Mucosa of descending colon (tissue), 3 donors: ENCODE measurements around the gene TICAM1. TPM values are rescaled to one million over a fixed set of nuclear protein-coding genes. Genes with fewer than 3 reads are reported as not detected.
"Not testable (repeated sequence)": the region's sequence is repeated elsewhere in the genome, so short reads cannot be mapped to it uniquely, and the experiment has no call there.

Experiments
- ATAC-seq: fragments of 200-7000 bp; cut with Tn5 transposase; one replicate; pipeline ENCODE4 v1.9.1; 2020; ENCODE audit warnings: mild to moderate bottlenecking, moderate library complexity
- DNase-seq, 3 donors: peaks; one replicate each; pipeline ENCODE4 v3.0.0-alpha.2; 2020
- H3K36me3 ChIP-seq: fragments of 200-600 bp; one replicate; pipeline ENCODE4 v1.8.0; 2021; ENCODE audit warnings: low read depth, mild to moderate bottlenecking
- H3K4me1 ChIP-seq: fragments of 200-600 bp; one replicate; pipeline ENCODE4 v1.8.0; 2021; ENCODE audit warnings: low read depth, mild to moderate bottlenecking
- H3K4me3 ChIP-seq: fragments of 200-600 bp; one replicate; pipeline ENCODE4 v1.8.0; 2021; ENCODE audit warnings: mild to moderate bottlenecking
- H3K9me3 ChIP-seq: fragments of 200-600 bp; one replicate; pipeline ENCODE4 v1.8.0; 2021; ENCODE audit warnings: mild to moderate bottlenecking
- CTCF ChIP-seq: fragments of 200-600 bp; IDR thresholded peaks from one replicate; pipeline ENCODE4 v1.8.0; 2022; ENCODE audit warnings: antibody characterized with exemption, mild to moderate bottlenecking
- intact Hi-C, 2 donors: fragments of 100-400 bp; cut with DNase I in 1 of 2; cut with micrococcal nuclease in 1 of 2; formaldehyde crosslinking; loops; one replicate each; pipeline versions ENCODE4 v1.11.0 to v1.11.1; 2022; cut with DNase I, micrococcal nuclease
- total RNA-seq, 3 donors: library from RNA; stranded (reverse); fragmentation: NEBNext Ultra II Directional in 2 of 3; extraction: Animal tissue kit (Norgen Biotek cat#: 25700) in 2 of 3; gene quantifications; one replicate each; pipeline versions ENCODE4 v1.2.1 to v1.2.4, GENCODE V29; 2021 to 2023
- donor health status: DM: no; HTN: no; CAD: no; lungs with moderate emphysema.
- donor health status: DM: no; HTN: no; CAD: no.
- donor health status: DM: no; HTN: yes; CAD: no.

Gene TICAM1
- total RNA-seq, 3 donors from 2014 or later: 24.1 to 37.4 (median 26.4) TPM

- Histone ChIP-seq H3K4me3 (no peak overlapping the region), H3K9me3 (no peaks in the 10 kb centered on the region), H3K36me3 (no peaks in the 10 kb centered on the region), H3K4me1 (peaks cover 14% of the 10 kb centered on the region)
- TF ChIP-seq CTCF: no peak
- intact Hi-C loops: no loop called here
- ATAC-seq (peak; percentile 98), DNase-seq (peak; percentile 84 to 88 (median 85))
These were observed 29.6 kb upstream of the TICAM1 start for GRCh38 chr19:4861147-4861546.

- intact Hi-C loops: loop anchor here in 1 of 2 donors (10.0 kb wide), 1 partner anchor 55 kb away; no protein-coding TSS in a partner anchor
- Histone ChIP-seq H3K4me1 (peaks cover 14% of the 10 kb centered on the region), H3K36me3 (no peaks in the 10 kb centered on the region), H3K4me3 (no peak overlapping the region), H3K9me3 (no peaks in the 10 kb centered on the region)
- no peak for TF ChIP-seq CTCF
- DNase-seq: no peak
- no peak for ATAC-seq
These were observed 28.2 kb upstream of the TICAM1 start for GRCh38 chr19:4859697-4860096.

GRCh38 chr19:4856468-4856867, 25.0 kb upstream of the TICAM1 start:
- intact Hi-C loops: loop anchor here in 1 of 2 donors (10.0 kb wide), 1 partner anchor 52 kb away; no protein-coding TSS in a partner anchor
- not testable (repeated sequence) for H3K36me3 ChIP-seq, ATAC-seq

GRCh38 chr19:4853506-4853905, 22.0 kb upstream of the TICAM1 start:
- not testable (repeated sequence) for H3K4me1 ChIP-seq, ATAC-seq, H3K9me3 ChIP-seq, H3K4me3 ChIP-seq, DNase-seq, H3K36me3 ChIP-seq
- intact Hi-C loops: loop anchor here (5.0 to 10.0 kb wide), 2 partner anchors 46 to 49 kb away; no protein-coding TSS in a partner anchor

More at GRCh38 chr19:4856468-4856867, 25.0 kb upstream of the TICAM1 start:
- DNase-seq, H3K4me3 ChIP-seq, H3K9me3 ChIP-seq, H3K4me1 ChIP-seq: not testable (repeated sequence)

- Histone ChIP-seq H3K4me3 (no peak overlapping the region), H3K9me3 (no peaks in the 10 kb centered on the region), H3K36me3 (peaks cover 3% of the 10 kb centered on the region), H3K4me1 (no peaks in the 10 kb centered on the region)
- ATAC-seq (peak; percentile 18), DNase-seq (no peak)
- no peak for TF ChIP-seq CTCF
- intact Hi-C loops: loop anchor here (5.0 to 10.0 kb wide), 2 partner anchors 45 to 48 kb away; no protein-coding TSS in a partner anchor
These were observed 21.0 kb upstream of the TICAM1 start for GRCh38 chr19:4852484-4852883.

- intact Hi-C loops: loop anchor here (5.0 to 10.0 kb wide), 2 partner anchors 44 to 47 kb away; no protein-coding TSS in a partner anchor
- TF ChIP-seq CTCF: peak; percentile 62
- peak; percentile 63 to 83 (median 77) for DNase-seq
- peaks cover 6% of the 10 kb centered on the region for H3K36me3 ChIP-seq
- ATAC-seq: peak; percentile 82
- H3K9me3 ChIP-seq: no peaks in the 10 kb centered on the region
- no peaks in the 10 kb centered on the region for H3K4me1 ChIP-seq
- H3K4me3 ChIP-seq: no peak overlapping the region
These were observed 20.2 kb upstream of the TICAM1 start for GRCh38 chr19:4851551-4852290.
